Suprapubic skin (tissue), 4 donors: ENCODE measurements around the gene RPL7L1. TPM values are rescaled to one million over a fixed set of nuclear protein-coding genes. Genes with fewer than 3 reads are reported as not detected.
A peak's percentile ranks its signal among the peaks of the same experiment; 100 is the strongest.
"Not testable (repeated sequence)": the region's sequence is repeated elsewhere in the genome, so short reads cannot be mapped to it uniquely, and the experiment has no call there.

Experiments
- DNase-seq, 2 donors: peaks; one replicate each; pipeline ENCODE4 v3.0.0-alpha.2; 2019; ENCODE audit warnings: low spot score in 2 of 2
- H3K27ac ChIP-seq: fragments of 200-600 bp; sonication (generic); one replicate; pipeline ENCODE4 v1.5.1; 2019
- H3K27me3 ChIP-seq: fragments of 200-600 bp; sonication (generic); one replicate; pipeline ENCODE4 v1.5.1; 2019
- H3K36me3 ChIP-seq: fragments of 200-600 bp; sonication (generic); one replicate; pipeline ENCODE4 v1.5.1; 2019
- H3K4me1 ChIP-seq: fragments of 200-600 bp; sonication (generic); one replicate; pipeline ENCODE4 v1.5.1; 2019
- H3K4me3 ChIP-seq: fragments of 200-600 bp; sonication (generic); one replicate; pipeline ENCODE4 v1.5.1; 2019; ENCODE audit warnings: mild to moderate bottlenecking
- H3K9me3 ChIP-seq: fragments of 200-600 bp; sonication (generic); one replicate; pipeline ENCODE4 v1.5.1; 2019
- CTCF ChIP-seq, 2 donors: fragments of 200-600 bp in 1 of 2; fragments of 450-650 bp in 1 of 2; sonication (generic) in 1 of 2; IDR thresholded peaks; one replicate each; pipeline ENCODE4 v1.5.1; 2016 to 2019; ENCODE audit warnings: antibody characterized with exemption in 2 of 2, mild to moderate bottlenecking in 1 of 2, moderate library complexity in 1 of 2
- EP300 ChIP-seq: sonication (generic); formaldehyde crosslinking; IDR thresholded peaks from one replicate; pipeline ENCODE4 v1.6.1; 2017; ENCODE audit warnings: antibody characterized with exemption
- POLR2A ChIP-seq, 2 donors: fragments of 450-650 bp; IDR thresholded peaks; one replicate each; pipeline ENCODE4 v1.6.1; 2017; ENCODE audit warnings: antibody characterized with exemption in 2 of 2, mild to moderate bottlenecking in 2 of 2, moderate library complexity in 2 of 2
- POLR2AphosphoS5 ChIP-seq, 3 donors: sonication (generic); formaldehyde crosslinking; IDR thresholded peaks; one replicate each; pipeline ENCODE4 v1.6.1; 2017; ENCODE audit warnings: antibody characterized with exemption in 3 of 3
- WGBS: methylation state at CpG from one replicate; pipeline ENCODE4 v1.1.5; 2018; 5-methylcytosine and 5-hydroxymethylcytosine counted together
- total RNA-seq, 4 donors: library from RNA; depleted of rRNA; stranded (reverse); fragments of >200 nt; gene quantifications; one replicate each; pipeline ENCODE4 v1.1.0, GENCODE V29; 2016

Gene RPL7L1
- total RNA-seq, 4 donors from 2014 or later: 76.8 to 112 (median 86.4) TPM

GRCh38 chr6:42885702-42886101 lies 6.3 kb downstream of the RPL7L1 start:
- whole genome bisulfite sequencing: 71% methylated on average over 4 of the region's 4 CpGs
- peaks cover 61% of the 10 kb centered on the region for H3K36me3 ChIP-seq
- DNase-seq: no peak

GRCh38 chr6:42888201-42888600 lies 8.8 kb downstream of the RPL7L1 start:
- 92% methylated on average over 4 of the region's 4 CpGs for WGBS

More at GRCh38 chr6:42885702-42886101, 6.3 kb downstream of the RPL7L1 start:
- Histone ChIP-seq H3K4me1 (peaks cover 27% of the 10 kb centered on the region), H3K4me3 (no peak overlapping the region), H3K9me3 (no peaks in the 10 kb centered on the region), H3K27me3 (no peaks in the 10 kb centered on the region), H3K27ac (no peak overlapping the region)
- TF ChIP-seq POLR2AphosphoS5 (IDR thresholded peaks at IDR 0.05) (no peak), POLR2A (IDR thresholded peaks at IDR 0.05) (no peak), CTCF (IDR thresholded peaks at IDR 0.05) (no peak), EP300 (no peak)

GRCh38 chr6:42889815-42890214 lies 10.4 kb downstream of the RPL7L1 start:
- no peaks in the 10 kb centered on the region for H3K9me3 ChIP-seq
- H3K4me3 ChIP-seq: peak overlapping the region; percentile 81
- H3K4me1 ChIP-seq: peaks cover 16% of the 10 kb centered on the region
- WGBS: 51% methylated on average over 4 of the region's 4 CpGs
- TF ChIP-seq POLR2A (IDR thresholded peaks at IDR 0.05): no peak
- TF ChIP-seq POLR2AphosphoS5 (IDR thresholded peaks at IDR 0.05): no peak
- TF ChIP-seq EP300: no peak
- no peak for TF ChIP-seq CTCF (IDR thresholded peaks at IDR 0.05)
- DNase-seq: no peak
- H3K27ac ChIP-seq: peak overlapping the region; percentile 94
- no peaks in the 10 kb centered on the region for H3K27me3 ChIP-seq
- peaks cover 28% of the 10 kb centered on the region for H3K36me3 ChIP-seq

More at GRCh38 chr6:42888201-42888600, 8.8 kb downstream of the RPL7L1 start:
- Histone ChIP-seq H3K36me3 (peaks cover 44% of the 10 kb centered on the region), H3K4me1 (peaks cover 16% of the 10 kb centered on the region)
- not testable (repeated sequence) for H3K27me3 ChIP-seq, H3K27ac ChIP-seq, DNase-seq, H3K4me3 ChIP-seq, H3K9me3 ChIP-seq

- Histone ChIP-seq H3K36me3 (peaks cover 20% of the 10 kb centered on the region), H3K27ac (peak overlapping the region; percentile 94), H3K4me3 (peak overlapping the region; percentile 81), H3K4me1 (peaks cover 16% of the 10 kb centered on the region), H3K9me3 (no peaks in the 10 kb centered on the region), H3K27me3 (no peaks in the 10 kb centered on the region)
- peak; percentile 94 to 95 for DNase-seq
- 0% methylated on average over 48 of the region's 63 CpGs for WGBS
- TF ChIP-seq POLR2AphosphoS5 (IDR thresholded peaks at IDR 0.05): peak; percentile 7 to 83 (median 79)
- TF ChIP-seq CTCF (IDR thresholded peaks at IDR 0.05): no peak
- no peak for TF ChIP-seq EP300
- TF ChIP-seq POLR2A (IDR thresholded peaks at IDR 0.05): peak in 1 of 2 donors; percentile 65
Observed at GRCh38 chr6:42890311-42891198, 11.1 kb downstream of the RPL7L1 start.

- TF ChIP-seq POLR2AphosphoS5 (IDR thresholded peaks at IDR 0.05) (no peak), EP300 (no peak), POLR2A (IDR thresholded peaks at IDR 0.05) (no peak), CTCF (IDR thresholded peaks at IDR 0.05) (no peak)
- WGBS: 26% methylated on average over 17 of the region's 17 CpGs
- Histone ChIP-seq H3K27ac (peak overlapping the region; percentile 94), H3K9me3 (no peaks in the 10 kb centered on the region), H3K27me3 (no peaks in the 10 kb centered on the region), H3K36me3 (peaks cover 14% of the 10 kb centered on the region), H3K4me3 (peak overlapping the region; percentile 81), H3K4me1 (peaks cover 16% of the 10 kb centered on the region)
- no peak for DNase-seq
Observed at GRCh38 chr6:42891199-42891722, 11.8 kb downstream of the RPL7L1 start.

- not testable (repeated sequence) for H3K27ac ChIP-seq, H3K36me3 ChIP-seq, H3K27me3 ChIP-seq, H3K4me3 ChIP-seq, H3K9me3 ChIP-seq, DNase-seq
- peaks cover 25% of the 10 kb centered on the region for H3K4me1 ChIP-seq
- WGBS: 69% methylated on average over 19 of the region's 19 CpGs
Observed at GRCh38 chr6:42894041-42894828, 14.8 kb downstream of the RPL7L1 start.
